Measurements from ENCODE around the gene FRY. TPM values are rescaled to one million over a fixed set of nuclear protein-coding genes. Genes with fewer than 3 reads are reported as not detected.

Gene FRY
- total RNA-seq, 1 experiment from 2014 or later: 2.5 TPM

DNA sequence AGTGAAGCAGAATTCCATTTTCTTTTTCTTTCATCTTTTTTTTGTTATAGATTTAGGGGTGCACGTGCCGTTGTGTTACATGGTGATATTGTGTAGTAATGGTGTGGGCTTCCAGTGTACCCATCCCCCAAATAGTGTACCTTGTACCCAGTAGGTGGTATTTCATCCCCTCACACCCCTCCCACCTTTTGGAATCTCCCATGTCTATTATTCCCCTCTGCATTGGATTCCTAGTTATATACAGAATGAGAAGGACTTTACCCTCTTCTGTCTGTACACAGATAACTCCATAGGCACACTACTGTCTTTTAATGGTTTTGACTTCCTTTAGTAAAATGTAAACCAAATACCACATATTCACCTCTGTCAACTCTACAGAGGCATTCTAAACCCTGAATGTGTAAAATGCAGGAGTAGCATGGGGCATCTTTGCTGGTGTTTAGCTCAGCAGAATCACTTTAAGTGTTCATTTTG lies 28.0 kb downstream of the FRY start:
- no peaks in the 10 kb centered on the region for H3K4me1 ChIP-seq (replicated peaks)
- H3K4me3 ChIP-seq: no peak overlapping the region
- H3K9me3 ChIP-seq (replicated peaks): no peaks in the 10 kb centered on the region

GRCh38 chr13:32060401-32060878 lies 28.9 kb downstream of the FRY start:
- DNase-seq (ENCODE audit: low read depth in 1 of 2, low spot score in 2 of 2): no peak
- Histone ChIP-seq H3K27me3 (replicated peaks) (no peaks in the 10 kb centered on the region), H3K27ac (no peak overlapping the region), H3K4me3 (no peak overlapping the region), H3K4me1 (replicated peaks) (no peaks in the 10 kb centered on the region), H3K9me3 (replicated peaks) (no peaks in the 10 kb centered on the region), H3K36me3 (no peaks in the 10 kb centered on the region)

More for the DNA sequence above, 28.0 kb downstream of the FRY start:
- H3K27ac ChIP-seq: no peak overlapping the region
- no peaks in the 10 kb centered on the region for H3K27me3 ChIP-seq (replicated peaks)
- no peak for DNase-seq (ENCODE audit: low read depth in 1 of 2, low spot score in 2 of 2)
- no peaks in the 10 kb centered on the region for H3K36me3 ChIP-seq

DNA sequence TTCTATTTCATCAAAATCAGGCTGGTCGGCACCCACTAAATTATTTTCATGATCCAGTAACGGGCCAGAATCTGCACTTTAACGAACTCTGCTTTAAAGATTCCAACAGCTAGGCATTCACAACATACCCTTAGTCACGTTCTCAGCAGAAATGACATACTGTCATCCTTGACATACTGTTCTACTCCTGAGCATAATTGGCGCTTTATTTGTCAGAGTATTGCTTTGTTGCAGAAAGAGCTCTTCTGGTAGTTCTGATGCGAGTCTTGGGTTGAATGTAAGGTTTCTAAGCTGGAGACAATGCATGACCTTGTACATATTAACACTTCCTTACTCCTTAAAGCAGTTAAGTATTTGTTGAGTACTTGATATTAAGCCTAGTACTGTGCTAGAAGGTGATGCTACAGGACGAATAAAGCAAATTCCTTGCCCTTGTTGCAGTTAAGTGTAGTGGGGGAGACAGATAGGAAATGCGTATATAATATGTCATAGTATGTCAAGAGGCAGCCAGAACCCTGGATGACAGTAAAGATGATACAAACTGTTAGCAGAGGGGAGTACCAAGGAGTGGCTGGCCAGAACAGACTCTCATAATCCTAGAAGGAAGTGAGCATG lies 32.2 kb downstream of the FRY start:
- H3K4me1 ChIP-seq (replicated peaks): no peaks in the 10 kb centered on the region
- no peaks in the 10 kb centered on the region for H3K27me3 ChIP-seq (replicated peaks)
- H3K4me3 ChIP-seq: no peak overlapping the region
- no peaks in the 10 kb centered on the region for H3K9me3 ChIP-seq (replicated peaks)
- H3K36me3 ChIP-seq: no peaks in the 10 kb centered on the region
- no peak for DNase-seq (ENCODE audit: low read depth in 1 of 2, low spot score in 2 of 2)
- H3K27ac ChIP-seq: no peak overlapping the region

DNA sequence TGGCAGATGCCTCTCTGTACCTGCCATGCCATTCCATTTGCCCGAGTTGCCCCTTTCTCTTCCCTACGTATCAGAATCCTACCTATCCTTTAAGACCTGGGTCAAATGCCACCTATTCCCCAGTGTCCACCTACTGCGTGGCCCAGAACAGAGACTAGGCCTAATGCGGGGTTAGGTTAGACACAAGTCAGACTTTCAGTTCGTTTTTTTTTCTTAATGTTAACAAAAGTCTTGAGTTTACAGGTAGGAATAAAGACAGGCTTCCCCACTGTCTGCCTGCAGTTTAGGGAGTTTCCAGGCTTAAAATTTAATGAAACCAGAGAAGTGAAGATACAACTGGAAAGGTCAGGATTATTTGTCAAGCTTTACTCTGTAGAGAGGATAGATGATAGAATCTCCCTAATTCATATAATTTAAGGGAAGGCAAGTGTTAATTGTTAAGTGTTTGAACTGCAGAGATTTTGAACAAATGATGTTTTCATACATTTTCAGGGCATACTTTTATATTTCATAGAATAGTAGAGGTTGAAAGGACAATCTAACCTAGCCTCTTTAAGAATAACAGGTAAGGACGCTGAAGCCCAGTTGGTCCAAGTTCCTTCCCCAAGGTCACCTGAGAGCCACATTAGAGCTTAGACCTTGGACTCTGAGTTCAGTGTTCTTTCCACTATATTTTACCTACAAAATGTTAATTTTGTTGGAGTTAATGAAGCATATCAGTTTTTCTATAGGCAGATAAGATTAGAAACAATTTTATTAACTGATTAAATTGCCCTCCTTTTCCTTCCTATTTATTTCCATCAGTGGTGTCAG lies 35.8 kb downstream of the FRY start:
- no peaks in the 10 kb centered on the region for H3K27me3 ChIP-seq (replicated peaks)
- no peaks in the 10 kb centered on the region for H3K4me1 ChIP-seq (replicated peaks)
- no peaks in the 10 kb centered on the region for H3K9me3 ChIP-seq (replicated peaks)
- no peak overlapping the region for H3K4me3 ChIP-seq
- H3K36me3 ChIP-seq: no peaks in the 10 kb centered on the region
- DNase-seq (ENCODE audit: low read depth in 1 of 2, low spot score in 2 of 2): no peak
- H3K27ac ChIP-seq: no peak overlapping the region

DNA sequence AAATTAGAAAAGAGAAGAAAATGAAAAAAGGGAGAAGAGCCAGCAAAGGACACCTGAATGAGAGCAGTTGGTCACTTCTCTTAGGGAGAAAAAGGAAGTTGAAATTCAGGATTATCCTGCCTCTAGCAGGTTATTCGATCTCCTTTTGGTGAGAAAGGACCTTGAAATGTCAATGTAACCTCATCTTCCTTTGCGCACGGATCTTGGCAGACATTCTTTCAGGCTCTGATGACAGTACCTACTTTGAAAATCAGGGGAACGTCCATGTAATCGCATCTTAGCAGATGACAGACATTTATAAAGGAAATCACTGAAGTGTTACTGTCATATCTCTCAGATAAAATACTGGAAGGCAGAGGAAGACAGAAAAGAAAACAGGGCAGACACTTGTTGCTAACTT lies 36.7 kb downstream of the FRY start:
- no peaks in the 10 kb centered on the region for H3K4me1 ChIP-seq (replicated peaks)
- no peak for DNase-seq (ENCODE audit: low read depth in 1 of 2, low spot score in 2 of 2)
- H3K4me3 ChIP-seq: no peak overlapping the region
- H3K27ac ChIP-seq: no peak overlapping the region
- no peaks in the 10 kb centered on the region for H3K36me3 ChIP-seq
- H3K9me3 ChIP-seq (replicated peaks): no peaks in the 10 kb centered on the region
- H3K27me3 ChIP-seq (replicated peaks): no peaks in the 10 kb centered on the region

DNA sequence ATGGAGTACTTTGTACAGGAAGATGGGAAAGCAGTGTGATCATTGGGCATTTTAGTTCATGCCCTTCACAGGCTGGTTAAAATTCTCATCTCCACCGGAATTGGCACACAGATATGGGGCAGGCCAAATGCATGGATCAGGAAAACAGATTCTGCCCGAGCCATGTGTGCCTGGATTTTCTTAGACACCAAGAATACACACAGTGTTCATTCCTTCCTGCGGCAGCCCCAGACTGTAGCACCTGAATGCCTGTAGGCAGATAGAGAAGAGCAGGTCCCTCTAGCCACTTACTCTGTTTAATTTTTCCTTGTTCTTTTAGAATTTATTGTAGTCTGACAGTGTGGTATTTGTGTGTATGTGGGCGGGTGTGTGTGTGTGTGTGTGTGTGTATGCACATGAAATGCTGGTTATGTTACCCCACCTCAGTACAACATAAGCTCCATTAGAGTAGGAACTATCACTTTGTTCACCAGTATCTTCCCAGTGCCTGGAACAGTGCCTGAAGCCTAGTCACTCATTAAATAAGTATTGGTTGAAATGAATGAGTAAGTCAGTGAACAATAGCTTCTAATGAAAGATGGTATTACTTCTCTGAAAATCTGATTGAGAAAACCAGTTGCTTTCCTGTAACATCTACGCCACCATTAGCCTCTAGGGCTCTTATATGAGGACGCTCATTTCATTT lies 41.7 kb downstream of the FRY start:
- Histone ChIP-seq H3K27me3 (replicated peaks) (no peaks in the 10 kb centered on the region), H3K36me3 (no peaks in the 10 kb centered on the region), H3K9me3 (replicated peaks) (no peaks in the 10 kb centered on the region), H3K27ac (no peak overlapping the region), H3K4me3 (no peak overlapping the region), H3K4me1 (replicated peaks) (peaks cover 3% of the 10 kb centered on the region; the same call in 1 of the 2 replicates)
- no peak for DNase-seq (ENCODE audit: low read depth in 1 of 2, low spot score in 2 of 2)

DNA sequence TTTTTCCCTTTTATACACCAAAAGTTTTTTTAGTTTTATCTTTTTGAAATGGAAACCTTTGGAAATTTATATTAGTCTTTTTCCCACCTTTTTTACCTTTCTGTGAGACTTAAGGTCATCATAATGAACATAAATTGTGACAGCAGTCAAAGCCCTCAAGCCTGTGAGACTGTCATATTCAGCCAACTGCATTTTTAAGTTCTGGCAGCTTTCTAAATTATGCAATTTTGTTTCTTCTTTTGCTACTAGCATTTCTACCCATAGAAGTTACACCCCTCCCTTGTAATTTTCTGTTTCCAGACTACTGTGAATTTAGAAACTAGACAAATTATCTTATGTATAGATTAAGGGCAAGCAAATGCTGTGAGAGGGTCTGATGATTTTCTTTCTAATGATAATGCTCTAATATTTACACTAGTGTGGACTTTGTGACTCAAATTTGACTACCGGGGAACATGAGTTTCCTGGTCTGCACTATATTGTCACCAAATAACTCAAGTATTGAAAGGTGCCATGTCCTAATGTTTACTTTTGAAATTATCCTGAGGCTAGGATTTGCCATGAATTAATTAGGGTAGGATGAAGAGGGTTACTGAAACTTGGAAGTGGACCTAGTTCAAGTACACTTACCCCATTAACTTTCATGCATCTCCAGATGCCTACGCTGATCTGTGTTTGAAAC lies 43.7 kb downstream of the FRY start:
- peaks cover 3% of the 10 kb centered on the region; the same call in 1 of the 2 replicates for H3K4me1 ChIP-seq (replicated peaks)
- DNase-seq (ENCODE audit: low read depth in 1 of 2, low spot score in 2 of 2): no peak
- no peaks in the 10 kb centered on the region for H3K27me3 ChIP-seq (replicated peaks)
- no peaks in the 10 kb centered on the region for H3K36me3 ChIP-seq
- no peaks in the 10 kb centered on the region for H3K9me3 ChIP-seq (replicated peaks)
- H3K27ac ChIP-seq: no peak overlapping the region
- no peak overlapping the region for H3K4me3 ChIP-seq

DNA sequence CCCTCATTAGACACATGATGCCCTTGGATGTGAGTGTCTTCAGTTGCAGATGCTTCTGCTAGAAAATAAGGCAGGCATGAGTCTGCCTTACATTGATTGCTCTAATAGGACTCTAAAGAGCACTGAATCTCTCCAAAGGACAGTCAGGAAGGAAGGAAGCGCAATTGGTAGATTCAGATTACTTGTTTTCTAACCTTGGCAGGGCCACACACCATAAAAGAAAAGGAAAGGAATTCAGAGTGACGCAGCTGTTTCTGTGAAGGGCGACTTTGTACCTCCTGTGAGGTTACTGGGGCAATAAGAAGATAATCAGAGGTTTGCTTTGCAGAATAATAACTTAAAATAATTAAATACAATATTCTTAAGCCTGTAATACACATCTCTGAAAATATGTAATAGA lies 48.0 kb downstream of the FRY start:
- Histone ChIP-seq H3K36me3 (no peaks in the 10 kb centered on the region), H3K9me3 (replicated peaks) (no peaks in the 10 kb centered on the region), H3K4me3 (no peak overlapping the region), H3K27ac (no peak overlapping the region), H3K4me1 (replicated peaks) (peaks cover 3% of the 10 kb centered on the region; the same call in 1 of the 2 replicates), H3K27me3 (replicated peaks) (no peaks in the 10 kb centered on the region)
- DNase-seq (ENCODE audit: low read depth in 1 of 2, low spot score in 2 of 2): no peak

GRCh38 chr13:32080328-32080744 lies 48.8 kb downstream of the FRY start:
- no peaks in the 10 kb centered on the region for H3K9me3 ChIP-seq (replicated peaks)
- DNase-seq (ENCODE audit: low read depth in 1 of 2, low spot score in 2 of 2): no peak
- no peak overlapping the region for H3K4me3 ChIP-seq
- no peaks in the 10 kb centered on the region for H3K27me3 ChIP-seq (replicated peaks)
- no peak overlapping the region for H3K27ac ChIP-seq
- no peaks in the 10 kb centered on the region for H3K36me3 ChIP-seq
- H3K4me1 ChIP-seq (replicated peaks): peaks cover 3% of the 10 kb centered on the region; the same call in 1 of the 2 replicates

DNA sequence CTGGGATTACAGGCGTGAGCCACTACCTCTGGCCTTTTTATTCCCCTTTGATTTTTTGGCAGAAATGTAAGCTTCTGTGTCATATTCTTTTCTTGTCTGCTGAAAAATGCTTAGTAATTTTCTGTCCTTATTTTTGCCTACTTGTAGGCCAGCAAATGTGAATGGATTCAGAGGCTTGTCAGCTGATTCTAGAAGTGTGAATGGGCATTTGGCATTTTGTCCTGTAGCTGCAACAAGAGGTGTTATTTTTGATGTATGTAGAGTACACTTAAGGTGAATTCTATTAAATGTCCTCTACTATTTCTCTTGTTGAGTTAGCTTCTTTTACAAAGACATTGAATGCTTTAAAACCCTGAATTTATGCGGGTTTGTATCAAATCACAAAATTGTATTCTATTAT lies 50.0 kb downstream of the FRY start:
- H3K27ac ChIP-seq: no peak overlapping the region
- no peaks in the 10 kb centered on the region for H3K36me3 ChIP-seq
- no peaks in the 10 kb centered on the region for H3K27me3 ChIP-seq (replicated peaks)
- H3K4me3 ChIP-seq: no peak overlapping the region
- DNase-seq (ENCODE audit: low read depth in 1 of 2, low spot score in 2 of 2): no peak
- peaks cover 3% of the 10 kb centered on the region; the same call in 1 of the 2 replicates for H3K4me1 ChIP-seq (replicated peaks)
- H3K9me3 ChIP-seq (replicated peaks): no peaks in the 10 kb centered on the region

GRCh38 chr13:32086366-32086765 lies 54.8 kb downstream of the FRY start:
- Histone ChIP-seq H3K4me3 (no peak overlapping the region), H3K4me1 (replicated peaks) (peaks cover 19% of the 10 kb centered on the region), H3K9me3 (replicated peaks) (no peaks in the 10 kb centered on the region), H3K36me3 (no peaks in the 10 kb centered on the region), H3K27me3 (replicated peaks) (no peaks in the 10 kb centered on the region), H3K27ac (no peak overlapping the region)
- DNase-seq (ENCODE audit: low read depth in 1 of 2, low spot score in 2 of 2): no peak

DNA sequence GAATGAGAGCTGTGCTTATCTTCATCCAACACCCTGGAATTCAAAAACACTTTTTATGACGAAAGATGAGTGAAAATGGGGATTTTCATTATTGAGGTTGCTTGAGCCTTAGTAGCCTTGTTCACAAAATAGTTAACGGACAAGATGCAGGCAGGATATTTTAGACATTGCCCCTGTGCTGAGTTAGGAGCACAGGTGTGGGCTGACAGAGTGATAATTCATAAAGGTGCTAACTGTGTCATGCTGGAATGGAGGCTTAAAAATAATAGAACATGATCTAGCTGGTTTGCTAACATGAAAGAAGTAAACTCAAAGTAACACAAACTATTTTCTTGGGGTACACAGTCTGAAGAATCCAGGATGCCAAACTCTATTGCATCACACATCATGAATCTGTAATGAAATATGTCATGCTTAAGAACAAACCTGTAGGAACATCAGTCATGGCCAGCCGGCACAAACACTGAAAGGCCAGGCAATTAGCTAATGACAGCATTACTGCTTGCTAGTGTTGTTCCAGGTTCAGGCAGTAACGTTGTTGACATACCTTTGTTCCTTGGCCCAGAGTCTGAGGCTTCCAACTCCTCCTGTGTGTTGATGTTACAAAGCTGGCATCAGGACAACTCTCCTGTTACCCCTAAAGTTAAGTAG lies 55.3 kb downstream of the FRY start:
- H3K36me3 ChIP-seq: no peaks in the 10 kb centered on the region
- H3K27me3 ChIP-seq (replicated peaks): no peaks in the 10 kb centered on the region
- peaks cover 19% of the 10 kb centered on the region for H3K4me1 ChIP-seq (replicated peaks)
- no peak overlapping the region for H3K4me3 ChIP-seq
- no peaks in the 10 kb centered on the region for H3K9me3 ChIP-seq (replicated peaks)
- no peak overlapping the region for H3K27ac ChIP-seq
- no peak for DNase-seq (ENCODE audit: low read depth in 1 of 2, low spot score in 2 of 2)

Data from SJSA1 (cell line).